DMS114 treated with DMSO at 0.1 percent for 48 hours (cell line): ENCODE results near the gene SERPINA6.
"Not testable (repeated sequence)": the region's sequence is repeated elsewhere in the genome, so short reads cannot be mapped to it uniquely, and the experiment has no call there.

Experiments
- DNase-seq: peaks from one replicate; lab custom pipeline; 2025; ENCODE audit not compliant: unreplicated experiment; lab: John Stamatoyannopoulos, UW

SERPINA6 gene

DNA sequence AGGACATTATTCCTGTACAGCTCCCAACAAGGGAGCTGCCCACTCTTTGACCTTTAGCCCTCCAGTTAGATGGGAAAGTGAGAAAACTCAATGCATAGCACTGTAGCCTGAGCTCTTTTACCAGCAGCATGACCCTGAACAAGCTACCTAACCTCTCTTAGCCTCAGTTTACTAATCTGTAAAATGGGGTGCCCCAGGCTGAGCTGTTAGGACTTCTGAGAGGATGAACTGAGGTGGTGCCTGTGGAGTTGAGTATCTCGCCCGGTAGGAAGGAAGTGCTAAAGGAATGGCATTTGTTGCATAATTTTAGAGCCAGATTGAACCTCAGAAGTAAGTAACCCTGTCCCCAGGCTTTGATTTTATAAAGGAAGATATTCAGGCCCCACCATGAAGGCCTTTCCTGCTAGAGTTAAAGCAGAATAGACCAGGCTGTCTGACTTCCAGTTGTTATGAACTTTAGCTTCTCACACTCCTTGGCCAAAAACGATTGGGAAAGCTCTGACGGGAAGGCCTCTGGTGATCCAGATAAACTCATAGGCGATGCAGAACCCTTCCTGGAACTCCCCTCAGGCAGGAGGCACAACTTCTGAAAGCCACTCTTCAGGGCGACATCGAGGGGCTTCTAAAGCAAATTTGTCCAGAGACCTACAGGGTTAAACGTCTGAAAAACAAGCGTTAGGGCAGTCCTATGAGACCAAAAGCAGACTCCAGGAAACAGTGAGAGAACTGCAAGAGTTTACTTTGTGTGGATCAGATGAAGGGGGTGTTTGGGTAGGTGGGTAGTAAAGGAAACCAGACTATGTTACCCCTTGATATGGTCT, 27.6 kb downstream of the SERPINA6 start:
- no peak for DNase-seq

DNA sequence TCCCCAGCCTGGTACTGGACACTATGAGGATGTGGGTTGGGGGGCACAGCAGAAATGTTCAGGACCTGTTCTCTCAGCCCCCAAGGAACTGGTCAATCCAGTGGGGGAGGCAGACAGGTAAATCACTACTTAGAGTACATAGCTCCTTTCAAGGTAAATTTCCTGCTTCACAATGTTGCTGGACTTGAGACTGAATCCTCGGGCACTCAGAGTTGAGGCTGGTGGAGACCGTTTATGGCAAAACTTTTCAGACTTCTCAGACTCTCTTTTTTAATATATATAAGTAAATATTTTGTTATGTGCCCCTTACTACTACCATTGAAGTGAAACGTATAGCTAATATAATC, 29.6 kb downstream of the SERPINA6 start:
- DNase-seq: no peak

DNA sequence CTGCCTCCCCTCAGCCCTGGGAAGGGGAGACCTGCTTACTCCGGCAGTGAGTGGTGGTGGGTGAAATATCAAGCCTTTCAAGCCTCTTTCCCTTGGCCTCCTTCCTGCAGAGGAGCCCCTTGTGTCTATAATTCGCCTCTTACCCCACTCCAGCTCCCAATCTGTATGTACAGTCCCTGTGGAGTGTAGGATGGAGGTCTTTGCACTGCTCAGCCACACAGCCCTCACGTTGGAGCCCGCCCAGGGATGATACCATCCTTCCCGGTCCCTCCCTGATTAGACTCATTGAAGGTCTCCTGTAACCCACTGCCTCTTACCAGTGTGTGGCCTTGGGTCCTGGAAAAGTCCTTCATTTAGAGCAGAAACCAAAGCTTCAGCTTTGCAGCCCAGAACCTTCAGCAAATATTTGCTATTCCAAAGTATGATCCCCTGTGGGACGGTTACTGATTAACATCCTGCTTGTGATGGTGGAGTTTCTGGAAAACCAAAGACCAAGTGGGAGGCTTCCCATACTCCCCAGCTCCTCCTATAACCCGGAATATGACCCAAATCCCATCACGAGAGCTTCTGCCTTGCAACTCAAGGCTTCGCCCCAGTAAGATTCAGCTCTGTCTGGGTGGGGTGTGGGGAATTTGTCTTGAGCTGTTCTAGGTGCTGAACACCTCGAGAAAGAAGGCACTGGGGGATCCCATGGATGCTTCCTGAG, 30.1 kb downstream of the SERPINA6 start, which contains the start of gene SERPINA10:
TSS of gene SERPINA10 (minus strand) at position 397 of the 706 bp plus-strand sequence. CDS start 2,675 bp downstream, outside the sequence.
- DNase-seq: no peak

DNA sequence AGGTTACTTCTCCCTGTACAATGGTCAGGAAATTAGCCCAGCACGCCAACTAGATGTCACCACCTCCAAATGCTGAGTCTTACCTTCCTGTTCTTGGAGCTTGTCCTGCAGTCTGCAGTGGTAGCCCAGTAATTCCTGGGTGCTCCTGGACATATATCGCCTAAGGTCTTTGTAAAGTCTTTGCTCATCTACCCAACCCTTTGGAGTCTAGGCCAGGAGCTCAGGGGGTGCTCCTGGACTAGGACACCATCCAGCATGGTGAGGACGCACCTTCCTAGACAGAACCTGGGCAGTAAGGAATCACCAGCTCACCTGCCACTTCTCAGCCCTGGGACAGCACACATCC, 30.6 kb downstream of the SERPINA6 start:
- no peak for DNase-seq

DNA sequence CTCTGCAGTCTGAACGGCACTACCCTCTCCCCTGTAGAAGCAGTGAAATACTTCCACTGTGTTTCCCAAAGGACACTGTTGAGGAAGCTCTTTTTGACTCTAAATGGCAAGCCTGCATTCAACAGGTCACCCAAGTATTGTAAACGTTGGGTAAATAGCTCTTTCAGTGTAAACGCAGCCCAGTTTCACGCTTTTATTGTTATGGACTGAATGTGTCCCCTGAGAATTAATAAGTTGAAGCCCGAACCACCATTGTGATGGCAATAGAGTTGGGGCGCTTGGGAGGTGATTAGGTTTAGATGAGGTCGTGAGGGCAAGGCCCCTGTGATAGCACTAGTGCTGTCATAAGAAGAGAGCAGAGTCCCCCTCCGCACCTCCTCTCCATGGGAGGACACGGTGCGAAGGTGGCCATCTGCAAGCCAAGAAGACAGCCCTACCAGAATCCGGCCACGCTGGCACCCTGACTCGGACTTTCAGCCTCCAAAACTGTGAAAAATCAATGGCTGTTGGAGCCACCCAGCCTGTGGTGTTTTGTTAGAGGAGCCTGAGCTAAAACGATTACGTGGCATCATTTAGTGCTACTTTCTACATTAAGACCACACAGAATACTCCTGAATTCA, 31.1 kb downstream of the SERPINA6 start:
- no peak for DNase-seq

DNA sequence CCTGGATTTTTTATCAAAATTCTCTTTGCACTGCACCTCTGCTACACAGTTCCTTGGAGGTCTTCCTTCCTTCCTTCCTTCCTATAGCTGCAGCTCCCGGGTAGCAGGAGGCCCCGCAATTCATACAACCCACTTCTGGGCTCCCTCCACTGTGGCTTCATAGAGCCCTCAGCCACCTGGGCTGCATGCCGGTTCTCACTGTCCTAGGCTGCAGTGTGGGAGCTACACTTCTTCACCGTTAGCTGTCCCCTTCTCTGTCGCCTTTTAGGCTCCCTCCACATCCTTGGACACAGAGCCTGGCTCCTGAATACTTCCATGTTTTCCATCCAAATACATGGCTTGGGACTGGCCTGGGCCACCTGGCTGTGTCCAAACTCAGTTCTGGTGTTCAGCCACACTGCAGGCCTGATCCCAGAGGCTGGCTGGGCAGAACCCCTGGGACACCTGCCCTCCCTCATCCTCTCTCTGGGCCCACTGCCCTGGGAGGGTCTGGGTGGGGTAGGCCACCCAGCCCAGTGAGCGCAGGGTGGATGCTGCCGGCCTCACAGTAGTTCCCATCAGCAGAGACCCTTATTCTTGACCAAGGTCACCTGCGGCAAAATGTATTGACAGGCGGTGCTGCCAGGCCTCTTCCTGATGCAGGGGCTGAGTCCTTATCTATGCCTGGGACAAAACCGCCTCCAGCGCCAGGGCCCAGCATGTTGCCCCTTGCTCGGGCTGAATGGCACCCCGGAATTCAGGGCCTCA, 31.8 kb downstream of the SERPINA6 start:
- no peak for DNase-seq

DNA sequence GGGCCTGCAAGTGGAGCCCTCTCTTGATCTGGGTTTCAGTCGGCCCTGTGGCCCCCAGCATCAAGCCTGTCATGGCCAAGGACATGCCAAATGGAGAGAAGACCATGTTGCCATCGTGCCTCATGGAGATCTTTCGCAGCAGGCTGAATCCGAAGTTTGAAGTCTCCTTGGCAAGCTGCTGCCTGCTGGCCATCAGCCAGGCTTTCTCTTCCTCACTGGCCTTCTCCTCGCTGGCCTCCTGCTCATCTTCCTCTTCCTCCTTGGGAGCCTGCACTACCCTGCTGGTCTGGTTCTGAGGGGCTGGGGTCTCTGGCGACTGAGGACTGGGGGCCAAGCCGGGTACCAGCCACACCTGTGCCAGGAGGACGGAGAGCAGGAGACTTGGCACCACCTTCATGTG, 32.9 kb downstream of the SERPINA6 start:
- DNase-seq: no peak

DNA sequence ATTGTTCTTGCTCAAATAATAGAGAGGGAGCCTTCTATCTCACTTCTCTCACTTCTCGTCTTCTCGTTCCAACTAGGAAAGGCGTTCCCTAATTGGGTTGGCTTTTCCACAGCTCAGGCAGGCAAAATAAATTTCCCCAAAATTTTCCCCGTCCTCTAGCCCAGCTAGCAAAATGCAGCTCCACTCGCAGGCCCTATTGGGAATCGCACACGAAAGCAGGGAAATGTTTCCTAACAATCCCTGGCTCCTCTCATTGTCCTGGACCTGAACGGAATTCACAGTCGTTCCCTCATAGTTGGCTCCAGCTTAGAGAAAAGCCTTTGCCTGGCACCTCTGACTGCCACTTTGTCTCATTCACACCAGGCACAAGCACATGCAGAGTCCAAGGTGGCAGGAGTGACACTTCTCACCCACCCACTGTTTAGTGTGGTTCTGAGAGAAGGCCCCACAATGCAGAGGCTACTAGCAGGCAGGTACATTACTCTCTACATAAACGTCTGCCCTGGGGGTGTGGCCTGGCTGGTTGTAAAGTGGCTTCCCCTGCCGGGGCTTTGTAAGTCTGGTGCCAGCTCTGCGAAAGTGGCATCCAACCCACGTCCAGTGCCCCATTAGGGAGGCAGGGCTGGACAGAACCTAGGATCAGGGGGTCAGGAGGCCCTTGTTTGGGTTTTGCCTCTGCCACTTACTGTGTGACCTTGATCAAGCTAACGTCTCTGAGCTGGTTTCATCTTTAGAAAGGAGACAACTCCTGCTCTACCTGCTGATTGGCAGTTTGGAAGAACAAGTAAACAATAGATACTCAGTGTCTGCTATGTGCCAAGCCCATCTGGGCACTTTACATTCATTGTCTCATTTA, 34.3 kb downstream of the SERPINA6 start:
- DNase-seq: no peak

DNA sequence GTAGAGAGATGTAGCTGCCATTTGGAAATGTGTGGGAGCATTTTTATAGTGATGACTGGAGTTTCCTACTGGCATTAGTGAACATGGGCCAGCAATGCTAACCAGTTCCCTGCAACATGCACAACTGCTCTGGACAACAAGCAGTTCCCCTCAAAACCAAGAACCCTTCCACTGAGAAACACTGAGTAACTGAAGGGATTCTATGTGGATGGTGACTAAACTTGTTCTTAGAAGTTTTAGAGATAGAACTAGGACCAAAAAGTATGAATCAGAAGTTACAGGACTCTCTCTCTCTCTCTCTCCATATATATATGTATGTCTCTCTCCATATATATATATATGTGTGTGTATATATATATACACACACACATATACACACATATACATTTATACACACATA, 38.0 kb downstream of the SERPINA6 start:
- DNase-seq: no peak

DNA sequence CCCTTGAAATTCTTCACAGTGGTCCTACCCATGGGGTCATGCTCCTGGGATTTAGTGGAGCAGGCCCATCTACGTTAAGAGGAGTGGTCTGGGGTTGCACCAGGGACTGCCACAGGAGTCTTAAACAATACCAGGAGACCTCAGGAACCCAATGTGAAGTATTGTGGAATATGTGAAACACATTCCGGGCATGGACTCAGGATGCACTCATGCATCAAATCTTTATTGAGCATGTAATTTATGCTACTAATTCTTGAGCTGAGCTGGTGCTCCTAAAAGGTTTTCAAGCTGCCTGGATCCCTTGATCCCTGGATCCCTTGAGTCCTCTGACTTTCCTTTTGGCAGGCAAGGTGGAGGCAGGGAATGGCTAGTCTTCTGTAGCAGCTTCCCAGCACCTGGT, 38.9 kb downstream of the SERPINA6 start:
- DNase-seq: no peak

DNA sequence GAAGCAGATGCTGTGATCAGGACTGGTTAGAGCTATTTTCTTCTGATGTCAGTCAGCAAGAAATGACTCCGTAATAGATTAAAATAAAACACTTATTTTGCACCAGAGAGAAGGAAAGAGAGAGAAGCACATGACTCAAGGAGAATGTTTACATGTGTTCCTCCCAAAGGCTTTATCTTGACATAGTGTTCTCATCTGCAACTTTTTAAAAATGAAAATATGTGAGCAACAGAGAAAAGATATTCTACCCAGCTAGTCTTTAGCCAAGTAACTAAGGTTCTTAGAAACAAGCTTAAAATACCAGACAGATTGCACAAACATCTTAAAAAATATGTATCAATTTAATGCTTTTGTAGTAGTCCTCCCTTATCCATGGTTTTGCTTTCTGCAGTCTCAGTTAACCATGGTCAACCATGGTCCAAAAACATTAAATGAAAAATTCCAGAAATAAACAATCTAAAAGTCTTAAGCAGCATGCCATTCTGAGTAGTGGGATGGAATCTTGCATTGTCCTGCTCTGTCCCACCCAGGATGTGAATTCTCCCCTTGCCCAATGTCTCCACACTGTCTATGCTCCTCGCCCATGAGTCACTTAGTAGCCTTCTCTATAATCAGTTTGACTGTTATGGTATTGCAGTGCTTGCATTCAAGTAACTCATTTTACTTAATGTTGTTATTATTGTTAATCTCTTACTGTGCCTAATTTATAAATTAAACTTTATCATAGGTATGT, 40.0 kb downstream of the SERPINA6 start:
- DNase-seq: no peak

DNA sequence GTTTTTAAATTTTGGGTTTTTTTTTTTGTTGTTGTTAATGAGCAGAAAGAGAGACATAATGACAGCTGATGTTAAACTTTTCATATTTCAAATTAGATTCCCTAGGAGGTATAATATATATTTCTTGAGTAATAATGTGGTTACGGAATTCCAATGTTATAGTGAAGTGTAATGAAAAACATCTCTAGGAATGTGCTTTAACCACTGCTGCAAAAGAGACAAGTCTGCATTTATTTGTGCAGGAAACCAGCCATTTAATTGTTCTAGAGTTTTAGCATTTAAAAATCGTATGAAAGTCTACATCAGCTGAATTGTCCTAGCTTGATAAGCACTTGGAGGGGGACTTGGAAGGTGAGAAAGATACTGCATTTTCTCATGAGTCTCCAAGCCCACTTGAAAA, 44.4 kb downstream of the SERPINA6 start:
- no peak for DNase-seq

DNA sequence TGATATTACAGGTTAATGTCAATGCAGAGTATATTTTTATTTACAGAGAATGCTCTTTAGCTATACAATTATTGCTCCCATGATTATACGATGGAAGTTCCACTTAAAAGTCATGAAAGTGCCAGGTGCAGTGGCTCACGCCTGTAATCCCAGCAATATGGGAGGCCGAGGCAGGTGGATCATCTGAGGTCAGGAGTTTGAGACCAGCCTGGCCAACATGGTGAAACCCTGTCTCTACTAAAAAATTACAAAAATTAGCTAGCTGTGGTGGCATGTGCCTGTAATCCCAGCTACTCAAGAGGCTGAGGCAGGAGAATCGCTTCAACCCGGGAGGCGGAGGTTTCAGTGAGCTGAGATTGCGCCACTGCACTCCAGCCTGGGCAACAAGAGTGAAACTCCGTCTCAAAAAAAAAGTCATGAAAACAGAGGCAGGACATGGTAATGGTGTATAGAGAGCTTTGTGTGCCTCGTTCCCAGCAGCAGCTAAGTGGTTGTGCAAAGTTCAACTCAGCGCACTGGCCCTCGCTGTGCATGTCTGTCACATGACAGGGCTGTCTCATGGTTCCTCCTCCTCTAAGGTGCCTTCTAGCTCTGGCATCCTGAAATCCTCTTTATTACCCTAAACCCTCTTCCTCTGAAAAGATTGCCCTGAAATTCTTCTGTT, 46.1 kb downstream of the SERPINA6 start:
- not testable (repeated sequence) for DNase-seq

DNA sequence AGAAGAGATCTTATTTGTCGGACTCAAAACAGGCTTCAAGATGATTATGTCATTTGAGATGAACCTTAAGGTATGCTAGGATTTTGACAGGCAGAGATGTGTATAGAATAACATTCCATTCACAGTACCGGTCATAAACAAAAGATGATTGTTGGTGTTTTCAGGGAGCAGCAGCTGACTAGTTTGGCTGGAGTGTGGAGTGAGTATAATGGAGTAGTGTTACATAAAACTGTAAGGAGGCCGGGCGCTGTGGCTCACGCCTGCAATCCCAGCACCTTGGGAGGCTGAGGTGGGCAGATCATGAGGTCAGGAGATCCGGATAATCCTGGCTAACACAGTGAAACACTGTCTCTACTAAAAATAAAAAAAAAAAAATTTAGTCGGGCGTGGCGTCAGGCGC, 54.0 kb downstream of the SERPINA6 start:
- DNase-seq: no peak

DNA sequence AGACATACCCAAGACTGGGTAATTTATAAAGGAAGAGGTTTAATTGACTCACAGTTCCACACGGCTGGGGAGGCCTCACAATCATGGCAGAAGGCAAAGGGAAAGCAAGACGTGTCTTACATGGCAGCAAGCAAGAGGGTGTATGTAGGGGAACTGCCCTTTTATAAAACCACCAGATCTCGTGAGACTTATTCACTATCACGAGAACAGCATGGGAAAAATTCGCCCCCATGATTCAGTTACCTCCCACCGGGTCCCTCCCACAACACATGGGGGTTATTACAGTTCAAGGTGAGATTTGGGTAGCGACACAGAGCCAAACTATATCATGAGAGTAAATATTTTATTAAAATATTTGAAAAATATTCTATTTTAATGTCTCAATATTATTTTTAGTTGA, 54.6 kb downstream of the SERPINA6 start:
- DNase-seq: not testable (repeated sequence)

DNA sequence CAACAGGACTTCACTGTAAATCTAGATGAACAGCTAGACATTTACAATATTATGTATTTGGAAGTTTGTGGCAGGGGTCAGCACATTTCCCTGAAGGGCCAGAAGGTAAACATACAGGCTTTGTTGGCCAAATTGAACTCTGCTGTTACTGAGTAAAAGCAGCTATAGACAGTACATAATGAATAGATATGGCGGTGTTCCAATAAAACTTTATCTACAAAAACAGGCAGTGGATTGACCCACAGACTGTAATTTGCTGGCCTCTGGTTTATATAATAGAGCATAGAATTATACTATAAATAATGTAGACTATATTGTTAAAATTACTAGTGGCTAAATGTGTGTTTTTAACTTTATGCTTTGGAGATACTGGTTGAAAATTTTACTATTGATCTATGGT, 55.8 kb downstream of the SERPINA6 start:
- no peak for DNase-seq

DNA sequence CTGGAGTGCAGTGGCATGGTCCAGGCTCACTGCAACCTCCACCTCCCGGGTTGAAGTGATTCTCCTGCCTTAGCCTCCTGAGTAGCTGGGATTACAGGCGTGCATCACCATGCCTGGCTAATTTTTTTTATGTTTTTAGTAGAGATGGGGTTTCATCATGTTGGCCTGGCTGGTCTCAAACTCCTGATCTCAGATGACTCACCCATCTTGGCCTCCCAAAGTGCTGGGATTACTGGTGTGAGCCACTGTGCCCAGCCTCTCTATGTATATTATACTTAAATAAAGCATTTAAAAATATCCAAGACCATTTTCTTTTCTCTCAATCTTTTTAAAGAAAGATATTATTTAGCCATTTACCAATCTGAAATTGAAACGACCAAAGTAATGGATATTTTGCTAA, 58.9 kb downstream of the SERPINA6 start:
- DNase-seq: not testable (repeated sequence)
